Tibial artery (tissue), 4 donors: Measurements from ENCODE around the gene NFIX.
A peak's percentile ranks its signal among the peaks of the same experiment; 100 is the strongest.

Experiments
- DNase-seq, 2 donors: peaks; one replicate each; pipeline ENCODE4 v3.0.0-alpha.2; 2019
- H3K27ac ChIP-seq, 2 donors: fragments of 200-600 bp; sonication (generic) in 1 of 2; 1 replicate in 1 of 2; 2 replicates in 1 of 2; pipeline ENCODE4 v1.5.1; 2018 to 2019; ENCODE audit warnings: mild to moderate bottlenecking in 1 of 2
- H3K27me3 ChIP-seq, 2 donors: fragments of 200-600 bp; sonication (generic) in 1 of 2; one replicate each; pipeline versions ENCODE4 v1.5.1 to v1.6.0; 2016 to 2019
- H3K36me3 ChIP-seq, 3 donors: fragments of 200-600 bp; sonication (generic) in 2 of 3; one replicate each; pipeline ENCODE4 v1.5.1; 2016 to 2019; ENCODE audit warnings: mild to moderate bottlenecking in 2 of 3
- H3K4me1 ChIP-seq, 4 donors: fragments of 200-600 bp; sonication (generic) in 2 of 4; 1 replicate in 3 of 4; 2 replicates in 1 of 4; pipeline ENCODE4 v1.5.1; 2016 to 2019
- H3K4me3 ChIP-seq, 2 donors: fragments of 200-600 bp; sonication (generic) in 1 of 2; 1 replicate in 1 of 2; 2 replicates in 1 of 2; pipeline ENCODE4 v1.5.1; 2018 to 2019; ENCODE audit warnings: mild to moderate bottlenecking in 2 of 2
- H3K9me3 ChIP-seq, 3 donors: fragments of 200-600 bp; sonication (generic) in 1 of 3; one replicate each; pipeline ENCODE4 v1.5.1; 2016 to 2019
- CTCF ChIP-seq, 2 experiments: fragments of 200-600 bp in 1 of 2; fragments of 450-650 bp in 1 of 2; IDR thresholded peaks; one replicate each; pipeline ENCODE4 v1.5.1; 2017 to 2019; ENCODE audit warnings: antibody characterized with exemption in 2 of 2, mild to moderate bottlenecking in 1 of 2, moderate library complexity in 1 of 2
- intact Hi-C: fragments of 100-400 bp; cut with DNase I; formaldehyde crosslinking; loops from one replicate; pipeline ENCODE4 v1.15.0; 2023; ENCODE audit warnings: low total_unique reads

Gene NFIX

GRCh38 chr19:12967907-12968306, 27.4 kb upstream of the NFIX start:
- Histone ChIP-seq H3K4me1 (peaks cover 0 to 15% (median 4%) of the 10 kb centered on the region in 4 donors), H3K9me3 (no peaks in the 10 kb centered on the region), H3K27ac (no peak overlapping the region), H3K4me3 (no peak overlapping the region), H3K36me3 (no peaks in the 10 kb centered on the region), H3K27me3 (no peaks in the 10 kb centered on the region)
- no peak for TF ChIP-seq CTCF (IDR thresholded peaks at IDR 0.05)
- DNase-seq = no peak
- intact Hi-C loops = loop anchor here (5.0 kb wide), 2 partner anchors 81 to 294 kb away; partner anchors contain the start of gene KLF1

DNA sequence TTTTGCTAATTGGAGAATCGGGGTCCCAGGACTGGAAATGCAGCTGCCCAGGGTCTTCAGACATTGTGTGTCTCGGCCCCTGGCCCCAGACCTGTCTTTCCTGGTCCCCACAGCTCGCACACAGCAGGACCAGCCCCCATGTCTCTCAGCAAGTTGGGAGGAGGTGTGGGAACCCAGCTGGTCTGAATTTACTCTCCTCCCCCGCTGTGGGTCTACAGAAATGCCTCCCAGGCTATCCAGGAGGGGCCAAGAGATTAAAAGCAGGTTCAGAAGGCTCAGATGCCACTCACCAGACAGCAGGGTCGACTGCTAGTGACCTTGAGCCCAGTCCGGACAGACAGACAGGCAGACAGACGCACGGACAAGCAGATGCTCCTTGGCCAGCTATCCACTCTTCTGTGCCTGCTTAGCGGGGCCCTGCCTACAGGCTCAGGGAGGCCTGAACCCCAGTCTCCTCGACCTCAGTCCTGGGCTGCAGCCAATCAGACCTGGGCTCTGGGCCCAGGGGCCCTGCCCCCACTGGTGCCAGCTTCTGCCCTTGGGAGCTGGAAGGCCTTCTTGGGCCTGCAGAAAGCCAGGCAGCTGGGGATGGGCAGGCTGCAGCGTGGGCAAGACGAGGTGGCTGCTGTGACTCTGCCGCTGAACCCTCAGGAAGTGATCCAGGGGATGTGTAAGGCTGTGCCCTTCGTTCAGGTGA, 25.8 kb upstream of the NFIX start, which contains the start of gene DAND5:
Gene DAND5 (plus strand): TSS at position 285 of the 697 bp plus-strand sequence. CDS start 85 bp downstream, at position 370.
- Histone ChIP-seq H3K4me3 (no peak within 1 kb of the TSS), H3K9me3 (no peaks in the 10 kb centered on the region), H3K36me3 (no peaks in the 10 kb centered on the region), H3K4me1 (peaks cover 0 to 15% (median 4%) of the 10 kb centered on the region in 4 donors), H3K27me3 (no peaks in the 10 kb centered on the region), H3K27ac (peak within 1 kb of the TSS; percentile 51 to 75)
- TF ChIP-seq CTCF (IDR thresholded peaks at IDR 0.05) = no peak
- DNase-seq = no peak
- intact Hi-C loops = loop anchor here (5.0 kb wide), 2 partner anchors 82 to 293 kb away; partner anchors contain the start of gene KLF1

- Histone ChIP-seq H3K36me3 (no peaks in the 10 kb centered on the region), H3K27ac (peak overlapping the region; percentile 51 to 75), H3K27me3 (no peaks in the 10 kb centered on the region), H3K4me1 (peaks cover 0 to 15% (median 4%) of the 10 kb centered on the region in 4 donors), H3K9me3 (no peaks in the 10 kb centered on the region), H3K4me3 (no peak overlapping the region)
- DNase-seq = no peak
- no peak for TF ChIP-seq CTCF (IDR thresholded peaks at IDR 0.05)
- intact Hi-C loops = no loop called here
Measured at GRCh38 chr19:12970070-12970820, 25.0 kb upstream of the NFIX start.

- no peak for DNase-seq
- intact Hi-C loops = no loop called here
Measured at GRCh38 chr19:12973236-12973635, 22.0 kb upstream of the NFIX start.

More at GRCh38 chr19:12973236-12973635, 22.0 kb upstream of the NFIX start:
- no peak for TF ChIP-seq CTCF (IDR thresholded peaks at IDR 0.05)
- no peaks in the 10 kb centered on the region for H3K36me3 ChIP-seq
- H3K27me3 ChIP-seq = no peaks in the 10 kb centered on the region
- no peak overlapping the region for H3K27ac ChIP-seq
- no peaks in the 10 kb centered on the region for H3K9me3 ChIP-seq
- no peak overlapping the region for H3K4me3 ChIP-seq
- H3K4me1 ChIP-seq = peaks cover 0 to 9% (median 4%) of the 10 kb centered on the region in 4 donors
